ENCODE measurements around the gene ERCC5. TPM values are rescaled to one million over a fixed set of nuclear protein-coding genes. Genes with fewer than 3 reads are reported as not detected.

Gene ERCC5
- total and polyA plus RNA-seq, 9 of the 15 experiments (the other 6 are each of a cell fraction or from before 2014, with no cell fraction given) = 7.4 to 43.1 (median 33.9) TPM

GRCh38 chr13:102915393-102915930 lies 69.6 kb downstream of the ERCC5 start:
- ATAC-seq (no peak), DNase-seq (ENCODE audit: extremely low read depth in 1 of 4, low spot score in 3 of 4) (no peak), FAIRE-seq (no peak)
- Histone ChIP-seq H3K9me1 (ENCODE audit: control insufficient read depth, insufficient read depth, low read length) (no peaks in the 10 kb centered on the region), H3K9ac (ENCODE audit: insufficient read depth in 1 of 2, low read depth in 2 of 2, low read length in 2 of 2) (no peak overlapping the region), H3K9me3 (replicated peaks; ENCODE audit: control insufficient read depth, insufficient read depth, low read depth, low read length) (no peaks in the 10 kb centered on the region), H3K36me3 (ENCODE audit: control insufficient read depth, insufficient read depth, low read length) (no peaks in the 10 kb centered on the region), H3K27ac (ENCODE audit: extremely low read depth, low read depth, low read length) (no peak overlapping the region), H3K4me2 (ENCODE audit: insufficient read depth, low read length) (no peak overlapping the region), H3K4me1 (replicated peaks in 1 of 2; ENCODE audit: control insufficient read depth in 2 of 2, insufficient read depth in 2 of 2, low read length in 2 of 2) (no peaks in the 10 kb centered on the region), H2AFZ (ENCODE audit: low read depth, low read length) (no peak overlapping the region), H3K79me2 (ENCODE audit: control insufficient read depth, insufficient read depth, low read length) (no peaks in the 10 kb centered on the region), H3K27me3 (ENCODE audit: control insufficient read depth in 2 of 2, insufficient read depth in 2 of 2, low read length in 2 of 2) (no peaks in the 10 kb centered on the region), H3K4me3 (no peak overlapping the region), H4K20me1 (replicated peaks; ENCODE audit: control insufficient read depth, insufficient read depth, low read length) (no peaks in the 10 kb centered on the region)
- TF ChIP-seq SMARCE1 (IDR thresholded peaks at IDR 0.05) (no peak), CHD2 (IDR thresholded peaks at IDR 0.05; ENCODE audit: low read depth, low read length) (no peak), GTF3C2 (IDR thresholded peaks at IDR 0.05; ENCODE audit: borderline replicate concordance, extremely low read depth, insufficient read length) (no peak), MAFK (IDR thresholded peaks at IDR 0.05; ENCODE audit: low read length) (no peak), ZNF830 (CRISPR knock-in tag; IDR thresholded peaks at IDR 0.05) (no peak), LEF1 (IDR thresholded peaks at IDR 0.05) (no peak), C11orf30 (IDR thresholded peaks at IDR 0.05; ENCODE audit: low read depth) (no peak), PML (IDR thresholded peaks at IDR 0.05; ENCODE audit: low read length) (no peak), PPARD (CRISPR knock-in tag; IDR thresholded peaks at IDR 0.05) (no peak), SRF (CRISPR knock-in tag; IDR thresholded peaks at IDR 0.05) (no peak), ZEB2 (IDR thresholded peaks at IDR 0.05) (no peak), TGIF2 (CRISPR knock-in tag; IDR thresholded peaks at IDR 0.05) (no peak), SIN3A (IDR thresholded peaks at IDR 0.05; ENCODE audit: borderline replicate concordance in 2 of 2, control insufficient read depth in 1 of 2, low read depth in 2 of 2, low read length in 2 of 2) (no peak), HNRNPL (IDR thresholded peaks at IDR 0.05; ENCODE audit: low read depth, low read length) (no peak), PTTG1 (tag; IDR thresholded peaks at IDR 0.05; ENCODE audit: low read depth) (no peak), HES1 (IDR thresholded peaks at IDR 0.05; ENCODE audit: low read depth) (no peak)
- CTCF ChIA-PET (ENCODE audit: low intra/inter-chr PET ratio) = interaction anchor here (0.6 kb wide), 1 partner anchor 1177 kb away, joined by 4 read pairs; no protein-coding TSS in a partner anchor
- in situ Hi-C loops (cut with MboI) (no loop called here), intact Hi-C loops (cut with micrococcal nuclease) (no loop called here)
- POLR2A ChIA-PET = no interaction called here
- BruUV-seq (replicated peaks) = no TSS peak
- 2% methylated on average over 3 of the region's 3 CpGs for WGBS (ENCODE audit: insufficient coverage, low coverage, missing lambda C conversion rate)

All from K562 (cell line).